Activated effector memory CD4-positive, alpha-beta T cell treated with Interleukin-2 at 50 U/mL for 16 hours (primary cell): Measurements from ENCODE around the gene TSPAN31.

Experiments used
- DNase-seq: peaks from one replicate; pipeline ENCODE4 v3.0.0-alpha.2; 2020

TSPAN31 gene

GRCh38 chr12:57736741-57737466 lies 7.9 kb upstream of the TSPAN31 start:
- DNase-seq, result no peak

- no peak for DNase-seq
These were observed 7.1 kb upstream of the TSPAN31 start for GRCh38 chr12:57737467-57738460.

GRCh38 chr12:57738661-57739237 lies 6.1 kb upstream of the TSPAN31 start, which contains the start of gene AGAP2:
Gene AGAP2, minus strand, starts transcription at chr12:57738742. Its CDS starts 496 bp downstream, at chr12:57738246.
- DNase-seq, result no peak

- no peak for DNase-seq
These were observed 5.5 kb upstream of the TSPAN31 start for GRCh38 chr12:57739387-57739786.

GRCh38 chr12:57739914-57740538 lies 4.8 kb upstream of the TSPAN31 start:
- no peak for DNase-seq

DNA sequence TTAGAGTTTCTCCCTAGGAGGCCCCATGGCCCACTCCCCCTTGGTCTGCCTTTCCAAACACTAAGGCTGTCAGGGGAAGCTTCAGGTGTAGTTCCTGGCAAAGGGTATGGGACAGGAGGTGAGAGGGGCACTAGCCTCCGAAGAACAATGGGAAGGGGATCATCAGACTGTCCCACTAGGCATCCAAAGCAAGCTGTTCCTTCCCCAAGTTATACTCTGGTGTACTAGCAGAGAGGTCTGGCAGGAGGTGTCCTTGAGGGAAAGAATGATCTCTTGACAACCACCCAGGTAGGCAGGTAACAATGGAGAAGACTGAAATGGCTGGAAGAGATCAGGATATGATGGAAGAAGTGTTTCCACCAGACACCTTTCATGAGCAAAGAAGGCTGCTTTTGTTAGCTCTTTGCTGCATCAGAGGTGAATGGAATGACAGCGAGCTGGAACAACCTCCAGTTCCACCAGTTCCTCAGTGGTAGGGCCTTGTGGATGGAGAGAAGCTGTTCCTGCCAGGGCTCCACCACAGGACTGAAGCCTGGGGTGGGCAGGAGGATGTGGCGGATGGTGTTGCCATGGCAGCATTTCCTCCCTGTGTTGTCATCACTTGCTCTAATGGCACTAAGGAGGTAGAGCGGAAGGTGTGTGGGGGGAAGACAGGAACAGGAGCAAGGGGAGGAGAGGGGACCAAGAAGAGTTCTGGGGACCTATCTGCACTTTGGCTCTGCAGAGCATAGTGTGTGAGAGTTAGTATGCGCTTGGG lies 4.0 kb upstream of the TSPAN31 start:
- DNase-seq, result peak; percentile 74

- DNase-seq, result no peak
These were observed 3.4 kb upstream of the TSPAN31 start for GRCh38 chr12:57741413-57741789.

- DNase-seq, result peak; percentile 74
These were observed 2.7 kb upstream of the TSPAN31 start for GRCh38 chr12:57741844-57742738.

DNA sequence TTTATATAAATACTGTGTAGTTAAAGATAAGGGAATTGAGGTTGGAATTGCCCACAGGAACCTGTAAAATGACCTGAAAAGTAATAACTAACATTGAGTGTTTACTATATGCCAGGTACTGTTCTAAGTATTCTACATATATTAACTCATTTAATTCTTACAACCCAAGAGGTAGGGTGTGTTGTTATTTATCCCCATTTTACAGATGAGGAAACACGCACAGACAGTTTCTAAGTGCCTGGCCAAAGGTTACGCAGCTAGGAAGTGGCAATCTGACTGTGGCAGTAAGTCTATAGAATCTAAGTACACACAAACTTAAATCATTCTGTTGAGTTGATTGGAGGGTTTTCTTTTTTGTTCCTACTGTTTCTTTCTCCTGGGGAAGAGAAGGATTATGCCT lies 1.1 kb upstream of the TSPAN31 start:
- DNase-seq, result no peak

GRCh38 chr12:57744194-57744776 lies 554 bp upstream of the TSPAN31 start:
- no peak for DNase-seq

DNA sequence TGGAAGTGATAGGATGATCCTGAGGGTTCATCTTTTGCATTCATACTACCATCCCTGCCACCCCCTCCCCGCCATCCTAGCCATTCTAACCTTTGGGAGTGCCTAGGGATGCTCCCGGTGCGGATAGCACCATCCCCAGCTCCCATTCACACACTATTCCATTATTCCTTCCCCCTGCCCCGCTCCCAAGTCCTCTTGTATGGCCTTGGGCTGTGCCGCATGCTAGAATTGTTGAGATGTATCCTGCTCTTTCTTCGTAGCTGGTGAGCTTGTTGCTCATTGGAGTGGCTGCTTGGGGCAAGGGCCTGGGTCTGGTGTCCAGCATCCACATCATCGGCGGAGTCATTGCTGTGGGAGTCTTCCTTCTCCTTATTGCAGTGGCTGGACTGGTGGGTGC lies 644 bp downstream of the TSPAN31 start:
- no peak for DNase-seq

GRCh38 chr12:57746025-57746424 lies 1.2 kb downstream of the TSPAN31 start:
- no peak for DNase-seq

DNA sequence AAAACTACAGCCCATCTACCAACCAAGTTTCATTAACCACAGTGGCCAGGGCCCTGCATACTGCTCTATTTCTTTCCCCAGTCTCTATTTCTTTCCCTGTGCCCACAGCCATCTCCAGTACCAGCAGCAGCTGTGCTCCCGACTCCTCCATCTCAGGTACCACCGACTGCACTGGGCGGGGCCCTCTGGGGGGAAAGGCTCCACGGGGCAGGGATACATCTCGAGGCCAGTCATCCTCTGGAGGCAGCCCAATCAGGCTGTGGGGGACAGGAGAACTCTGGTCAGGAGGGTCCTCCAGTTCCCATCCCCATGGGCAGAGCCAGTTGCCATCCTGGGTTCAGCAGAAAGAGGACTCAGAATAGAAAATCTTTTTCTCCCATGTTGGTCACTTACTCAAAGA lies 4.2 kb downstream of the TSPAN31 start:
- DNase-seq, result no peak

DNA sequence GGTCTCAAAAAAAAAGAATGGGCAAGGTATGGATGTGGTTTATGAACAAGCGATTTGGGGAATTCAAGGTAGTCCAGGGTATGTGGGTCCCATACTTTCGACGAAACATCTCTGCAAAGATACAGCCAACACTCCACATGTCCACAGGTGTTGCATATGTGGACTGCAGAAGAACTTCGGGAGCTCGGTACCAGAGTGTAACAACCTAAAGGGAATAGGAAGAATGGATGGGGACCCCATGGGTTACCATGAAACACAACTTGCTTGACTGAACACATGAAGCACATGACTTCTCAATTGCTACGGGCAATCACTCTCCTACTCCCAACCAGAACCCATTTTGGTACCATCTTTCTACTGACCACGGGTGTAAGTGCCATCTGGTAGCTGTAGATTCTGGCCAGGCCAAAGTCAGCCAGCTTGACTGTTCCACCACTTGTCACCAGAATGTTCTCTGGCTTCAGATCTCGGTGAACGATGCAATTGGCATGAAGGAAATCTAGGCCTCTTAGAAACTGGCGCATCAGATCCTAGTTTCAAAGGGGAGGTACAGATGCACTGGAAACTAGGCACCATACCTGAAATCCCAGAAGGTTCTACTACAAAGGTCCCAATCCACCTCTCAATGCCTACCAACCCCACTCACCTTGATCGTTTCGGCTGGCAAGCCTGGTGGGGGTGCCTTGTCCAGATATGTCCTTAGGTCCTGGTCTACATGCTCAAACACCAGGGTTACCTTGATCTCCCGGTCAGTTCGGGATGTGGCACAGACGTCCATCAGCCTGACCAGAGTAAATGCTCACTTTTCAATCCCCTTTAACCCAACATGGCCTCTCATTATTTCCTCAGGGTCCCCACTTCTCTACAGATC lies 6.0 kb downstream of the TSPAN31 start:
- no peak for DNase-seq

DNA sequence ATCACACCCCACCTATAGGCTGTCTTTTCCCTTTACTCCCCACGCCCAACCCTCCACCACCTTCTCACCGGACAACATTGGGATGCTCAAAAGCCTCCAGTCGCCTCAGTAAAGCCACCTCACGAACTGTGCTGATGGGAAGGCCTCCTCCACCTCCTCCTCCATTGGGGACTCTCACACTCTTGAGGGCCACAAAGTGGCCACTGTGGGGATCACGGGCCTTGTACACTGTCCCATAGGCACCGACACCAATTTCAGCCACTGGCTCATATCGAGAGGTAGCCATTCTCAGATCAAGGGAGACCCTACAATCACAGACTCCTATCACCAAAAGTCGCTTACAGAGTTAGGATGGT lies 6.6 kb downstream of the TSPAN31 start:
- no peak for DNase-seq

GRCh38 chr12:57751788-57752667 lies 7.2 kb downstream of the TSPAN31 start, which contains the start of gene CDK4:
Gene CDK4, minus strand, starts transcription at chr12:57752310. Its CDS starts 593 bp downstream, at chr12:57751717.
- peak; percentile 99 for DNase-seq

GRCh38 chr12:57752668-57753000 lies 7.8 kb downstream of the TSPAN31 start:
- no peak for DNase-seq

GRCh38 chr12:57753756-57754337 lies 9.0 kb downstream of the TSPAN31 start:
- DNase-seq, result no peak
